ENCODE measurements around the gene SRPRA. TPM values are rescaled to one million over a fixed set of nuclear protein-coding genes. Genes with fewer than 3 reads are reported as not detected.

SRPRA gene
- total RNA-seq, 4 donors from 2014 or later = 95.3 to 153 (median 125) TPM

- H3K36me3 ChIP-seq = no peaks in the 10 kb centered on the region
- H3K9me3 ChIP-seq = no peaks in the 10 kb centered on the region
- intact Hi-C loops (cut with DNase I) = no loop called here
- no peaks in the 10 kb centered on the region for H3K27me3 ChIP-seq
- H3K4me3 ChIP-seq (replicated peaks in 1 of 3) = peak within 1 kb of the TSS; percentile 37 to 79 (median 72)
- WGBS, 2 donors = 0 to 2% methylated on average over 30 to 31 of the region's 82 CpGs
- H3K4me1 ChIP-seq = peaks cover 5 to 10% of the 10 kb centered on the region in 2 donors
- peak in 3 of 6 experiments; percentile 9 to 29 (median 23) for TF ChIP-seq CTCF (IDR thresholded peaks at IDR 0.05)
- TF ChIP-seq POLR2A (IDR thresholded peaks at IDR 0.05) = peak in 1 of 2 donors; percentile 77
- H3K27ac ChIP-seq = peak within 1 kb of the TSS; percentile 72 to 90 (median 77)
- DNase-seq = peak; percentile 64 to 71
Observed at GRCh38 chr11:126282736-126283591, 14.3 kb upstream of the SRPRA start, which contains the start of gene TIRAP. Gene TIRAP (plus strand): TSS chr11:126283093. CDS start chr11:126290895, 7,802 bp downstream.

GRCh38 chr11:126282361-126282735, 13.7 kb upstream of the SRPRA start:
- peak; percentile 40 to 44 for DNase-seq
- WGBS, 2 donors = 2 to 9% methylated on average over 15 of the region's 15 CpGs
- H3K4me3 ChIP-seq (replicated peaks in 1 of 3) = peak overlapping the region; percentile 37 to 79 (median 72)
- intact Hi-C loops (cut with DNase I) = no loop called here
- peak overlapping the region; percentile 72 to 90 (median 77) for H3K27ac ChIP-seq
- no peaks in the 10 kb centered on the region for H3K27me3 ChIP-seq
- H3K36me3 ChIP-seq = no peaks in the 10 kb centered on the region
- H3K9me3 ChIP-seq = no peaks in the 10 kb centered on the region
- H3K4me1 ChIP-seq = peaks cover 5 to 10% of the 10 kb centered on the region in 2 donors
- no peak for TF ChIP-seq POLR2A (IDR thresholded peaks at IDR 0.05)

- TF ChIP-seq POLR2A (IDR thresholded peaks at IDR 0.05) (no peak), CTCF (IDR thresholded peaks at IDR 0.05) (no peak)
- H3K27ac ChIP-seq = peak overlapping the region in 1 of 3 donors; percentile 77
- H3K36me3 ChIP-seq = no peaks in the 10 kb centered on the region
- H3K27me3 ChIP-seq = no peaks in the 10 kb centered on the region
- H3K9me3 ChIP-seq = no peaks in the 10 kb centered on the region
- intact Hi-C loops (cut with DNase I) = no loop called here
- peak overlapping the region in 1 of 3 donors; percentile 72 for H3K4me3 ChIP-seq (replicated peaks in 1 of 3)
- DNase-seq = no peak
- H3K4me1 ChIP-seq = peaks cover 5 to 10% of the 10 kb centered on the region in 2 donors
- WGBS, 2 donors = 86 to 92% methylated on average over 10 of the region's 10 CpGs
Observed at GRCh38 chr11:126281666-126282175, 13.0 kb upstream of the SRPRA start.

GRCh38 chr11:126281245-126281644, 12.6 kb upstream of the SRPRA start:
- intact Hi-C loops (cut with DNase I) = no loop called here
- H3K4me3 ChIP-seq (replicated peaks in 1 of 3) = no peak overlapping the region
- H3K27ac ChIP-seq = no peak overlapping the region
- H3K4me1 ChIP-seq = peaks cover 5 to 10% of the 10 kb centered on the region in 2 donors
- no peaks in the 10 kb centered on the region for H3K9me3 ChIP-seq
- H3K36me3 ChIP-seq = no peaks in the 10 kb centered on the region
- no peaks in the 10 kb centered on the region for H3K27me3 ChIP-seq
- TF ChIP-seq CTCF (IDR thresholded peaks at IDR 0.05) (no peak), POLR2A (IDR thresholded peaks at IDR 0.05) (no peak)
- 54 to 66% methylated on average over 6 of the region's 6 CpGs for WGBS, 2 donors
- DNase-seq = peak; percentile 31 to 47

GRCh38 chr11:126280595-126280994, 11.9 kb upstream of the SRPRA start:
- no peak for TF ChIP-seq POLR2A (IDR thresholded peaks at IDR 0.05)
- no peak for TF ChIP-seq CTCF (IDR thresholded peaks at IDR 0.05)
- H3K4me3 ChIP-seq (replicated peaks in 1 of 3) = no peak overlapping the region
- no peaks in the 10 kb centered on the region for H3K36me3 ChIP-seq
- peaks cover 5 to 10% of the 10 kb centered on the region in 2 donors for H3K4me1 ChIP-seq
- DNase-seq = no peak
- WGBS, 2 donors = 72 to 79% methylated on average over 5 of the region's 5 CpGs
- H3K27me3 ChIP-seq = no peaks in the 10 kb centered on the region
- H3K27ac ChIP-seq = no peak overlapping the region
- H3K9me3 ChIP-seq = no peaks in the 10 kb centered on the region
- intact Hi-C loops (cut with DNase I) = no loop called here

Measured in thyroid gland (tissue), 4 donors.